COLO829 (cell line): ENCODE data around the gene CCDC57.

Source experiments
- DNase-seq: peaks from one replicate; pipeline ENCODE4 v3.0.0; 2012; ENCODE audit warnings: low spot score

CCDC57 gene

DNA sequence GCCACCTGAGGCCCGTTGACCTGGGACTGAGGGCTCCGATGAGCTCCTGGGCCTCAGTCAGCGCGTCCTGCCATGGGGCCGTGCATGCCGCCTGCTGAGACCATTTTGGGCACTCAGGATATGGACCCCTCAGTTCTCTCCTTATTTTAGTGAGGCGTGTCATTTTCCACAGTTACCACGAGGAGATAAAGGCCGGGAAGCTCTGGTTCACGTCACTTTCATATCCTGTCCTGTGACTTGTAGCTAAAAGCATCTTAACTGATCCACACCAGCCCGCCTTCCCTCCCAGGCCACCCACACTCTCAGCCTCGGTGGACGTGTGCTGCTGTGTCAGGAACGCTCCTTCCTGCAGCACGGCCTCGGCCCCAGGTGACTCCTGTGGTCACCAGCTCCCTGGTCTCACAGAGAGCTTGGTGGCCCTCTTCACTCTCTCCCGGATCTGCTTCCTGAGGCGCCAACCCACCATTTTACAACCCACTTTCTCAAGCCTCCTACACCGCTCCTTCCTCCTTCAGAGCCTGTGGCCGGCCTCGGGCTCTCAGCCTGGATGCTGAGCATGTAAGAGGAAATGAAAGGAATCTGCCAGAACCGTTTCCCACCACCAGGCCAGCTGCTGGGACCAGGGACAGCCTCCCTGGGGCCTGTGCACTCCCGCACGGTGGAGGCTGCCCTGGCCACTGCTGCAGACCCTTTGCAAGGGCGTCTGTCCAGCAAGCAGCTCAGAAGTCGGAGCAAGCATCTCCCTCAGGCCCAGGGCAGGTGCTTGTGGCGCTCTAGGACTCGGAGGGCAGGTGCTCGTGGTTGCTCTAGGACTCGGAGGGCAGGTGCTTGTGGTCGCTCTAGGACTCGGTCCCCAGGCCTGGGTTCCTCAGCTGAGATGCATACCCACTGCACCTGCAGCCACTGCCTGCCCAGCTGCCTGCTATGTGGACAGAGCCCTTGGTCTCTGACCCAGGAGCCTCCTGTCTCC, 90.7 kb downstream of the CCDC57 start:
- DNase-seq = no peak

DNA sequence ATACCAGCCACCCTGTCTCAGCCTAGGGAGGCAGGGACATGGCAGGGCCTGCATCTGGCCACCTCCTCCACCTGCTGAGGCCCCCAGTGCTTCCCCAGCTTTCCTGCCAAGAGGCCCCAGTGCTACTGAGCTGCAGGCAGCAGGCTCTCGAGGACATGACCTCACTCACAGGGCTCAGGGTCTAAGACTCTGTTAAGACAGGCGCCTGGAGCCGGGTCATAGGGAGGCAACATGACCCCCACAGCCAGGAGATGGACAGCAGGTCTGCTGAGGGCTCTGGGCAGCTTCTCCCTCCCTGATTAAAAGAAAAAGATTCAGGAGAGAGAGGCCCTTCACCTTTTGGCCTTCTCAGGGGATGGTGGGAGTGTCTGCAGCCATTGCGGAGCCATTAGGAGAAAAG, 91.4 kb downstream of the CCDC57 start:
- no peak for DNase-seq

DNA sequence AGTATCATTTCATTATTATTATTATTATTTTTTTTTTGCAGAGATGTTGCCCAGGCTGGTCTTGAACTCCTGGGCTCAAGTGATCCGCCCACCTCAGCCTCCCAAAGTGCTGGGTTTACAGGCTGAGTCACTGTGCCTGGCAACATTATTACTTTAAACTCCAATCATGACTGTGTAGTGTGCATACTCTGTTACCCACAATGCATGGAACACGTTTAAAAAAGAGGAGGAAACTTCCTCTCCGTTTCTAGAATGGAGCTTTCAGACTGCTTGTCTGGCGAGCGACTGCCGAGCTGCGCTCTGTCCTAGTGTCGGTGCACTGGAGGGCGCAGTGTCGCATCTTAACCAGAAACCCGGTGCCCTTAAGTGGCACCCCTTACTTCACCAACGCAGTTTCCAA, 92.5 kb downstream of the CCDC57 start:
- DNase-seq = no peak

DNA sequence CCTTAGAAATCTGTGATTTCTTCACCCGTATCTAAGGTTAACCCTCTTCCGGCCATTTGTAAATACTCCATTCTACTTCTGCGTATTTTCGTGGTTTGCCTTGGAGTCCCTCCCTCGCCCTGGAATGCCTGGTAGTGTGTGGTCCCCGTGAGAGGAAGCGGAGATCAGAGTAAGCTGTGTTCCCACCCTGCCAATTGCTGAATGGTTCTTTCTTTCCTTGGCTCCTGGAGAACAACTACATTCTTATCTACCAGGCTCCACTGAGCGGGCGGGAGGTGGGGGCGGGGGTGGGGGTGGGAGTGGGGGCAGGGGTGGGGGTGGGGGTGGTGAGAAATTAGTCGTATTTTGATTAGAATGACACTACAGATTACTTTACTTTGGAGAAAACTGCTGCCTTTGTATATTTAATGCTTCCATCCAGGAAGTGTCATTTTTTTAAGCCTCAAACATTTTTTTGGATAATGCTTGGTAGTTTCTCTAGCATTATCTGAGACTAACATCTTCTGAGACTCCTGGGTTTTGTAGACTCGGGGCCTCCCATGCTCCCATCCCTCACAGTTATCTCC, 93.7 kb downstream of the CCDC57 start:
- peak; percentile 86 for DNase-seq

DNA sequence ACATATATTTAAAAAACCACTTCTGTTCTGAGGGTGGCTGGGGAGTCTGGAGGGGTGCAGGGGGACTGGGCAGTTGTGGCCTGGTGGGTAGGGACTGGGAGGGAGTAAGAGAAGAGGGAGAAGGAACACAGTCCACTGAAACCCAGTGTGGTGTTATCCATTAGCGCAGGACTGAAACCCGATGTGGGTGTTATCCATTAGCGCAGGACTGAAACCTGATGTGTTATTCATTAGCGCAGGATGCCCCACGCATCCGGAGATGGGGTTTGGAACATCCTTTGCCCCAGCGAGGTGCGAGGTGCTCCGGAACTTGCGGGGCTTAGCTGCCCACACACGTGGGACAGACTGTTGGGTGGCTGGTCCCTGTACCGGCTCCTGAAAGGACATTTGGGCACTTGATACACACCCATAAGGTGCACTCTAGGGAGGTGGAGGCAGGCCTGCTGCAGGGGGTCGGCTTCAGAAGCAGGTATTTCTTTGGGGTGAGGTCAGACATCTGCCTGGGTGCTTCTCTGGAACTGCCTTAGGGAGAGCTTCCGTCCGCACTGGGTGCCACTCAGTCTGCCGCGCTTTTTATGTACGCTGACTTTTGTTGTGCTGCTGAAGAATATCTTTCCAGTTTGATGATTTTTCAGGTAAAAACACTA, 94.4 kb downstream of the CCDC57 start:
- DNase-seq = no peak

DNA sequence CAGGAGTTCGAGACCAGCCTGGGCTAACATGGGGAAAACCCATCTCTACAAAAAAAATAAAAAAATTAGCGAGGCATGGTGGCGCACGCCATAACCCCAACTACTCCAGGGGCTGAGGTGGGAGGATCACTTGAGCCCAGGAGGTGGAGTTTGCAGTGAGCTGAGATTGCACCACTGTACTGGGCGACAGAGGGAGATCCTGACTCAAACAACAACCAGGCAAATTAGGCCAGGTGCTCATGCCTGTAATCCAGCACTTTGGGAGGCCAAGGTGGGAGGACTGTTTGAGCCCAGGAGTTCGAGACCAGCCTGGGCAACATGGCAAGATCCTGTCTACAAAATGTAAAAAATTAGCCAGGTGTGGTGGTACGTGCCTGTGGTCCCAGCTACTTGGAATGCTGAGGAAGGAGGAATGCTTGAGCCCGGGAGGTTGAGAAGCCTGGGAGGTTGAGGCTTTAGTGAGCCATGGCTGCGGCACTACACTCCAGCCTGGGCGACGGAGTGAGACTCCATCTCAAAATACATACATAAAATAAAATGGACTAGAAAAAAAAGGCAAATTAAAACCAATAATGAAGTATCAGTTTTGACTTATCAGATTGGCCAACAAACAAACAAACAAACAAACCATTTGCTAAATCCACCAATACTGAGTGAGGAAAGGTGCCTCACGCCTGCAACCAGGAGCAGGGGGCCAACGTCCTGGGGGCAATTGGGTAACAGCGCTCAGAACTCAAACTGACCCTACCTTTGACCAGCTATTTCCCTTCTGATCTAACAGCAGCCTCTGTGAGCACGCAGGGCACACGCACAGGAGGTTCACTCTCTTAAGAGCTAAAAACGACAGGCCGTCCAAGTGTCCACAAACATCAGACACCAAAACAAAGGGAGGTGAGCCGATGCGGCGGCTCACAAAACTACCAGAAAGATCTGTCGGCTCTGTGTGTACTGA, 95.2 kb downstream of the CCDC57 start:
- no peak for DNase-seq

DNA sequence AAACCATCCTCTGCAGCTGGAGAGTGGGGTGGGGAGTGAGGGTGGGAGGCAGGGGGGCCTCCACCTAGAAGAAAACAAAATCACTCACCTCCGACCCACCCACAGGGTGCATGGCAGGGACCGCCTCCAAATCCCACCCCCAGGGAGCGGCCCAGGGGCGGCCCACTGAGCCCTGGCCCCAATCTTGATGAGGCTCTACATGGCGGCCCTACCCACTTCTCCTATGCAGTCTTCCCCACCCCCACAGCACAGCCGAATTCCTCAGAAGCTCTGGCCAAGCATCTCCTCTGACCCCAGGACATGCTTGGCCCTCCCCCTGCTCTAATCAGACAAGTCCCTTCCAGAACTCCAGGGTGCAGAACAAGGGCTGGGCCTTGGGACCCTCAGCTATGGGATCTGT, 96.4 kb downstream of the CCDC57 start:
- DNase-seq = no peak

DNA sequence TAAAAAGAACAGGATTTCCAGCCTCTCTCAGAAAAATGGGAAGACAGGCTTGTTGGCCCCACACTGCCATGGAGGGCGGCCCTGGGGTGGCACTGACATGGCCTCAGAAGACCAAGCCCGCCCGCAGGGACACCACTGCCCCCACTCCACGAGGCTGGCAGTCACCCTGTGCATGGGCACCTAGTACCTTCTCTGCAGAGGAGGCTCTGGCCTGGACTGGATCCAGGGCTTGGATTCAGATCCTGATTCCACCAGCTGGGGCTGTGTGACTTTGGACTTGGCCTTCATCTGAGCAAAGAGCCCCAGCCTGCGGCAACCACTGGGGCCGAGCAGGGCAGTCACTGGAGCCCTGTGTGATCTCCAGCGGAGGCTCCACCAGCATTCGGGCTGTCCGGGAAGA, 97.8 kb downstream of the CCDC57 start:
- DNase-seq = no peak

DNA sequence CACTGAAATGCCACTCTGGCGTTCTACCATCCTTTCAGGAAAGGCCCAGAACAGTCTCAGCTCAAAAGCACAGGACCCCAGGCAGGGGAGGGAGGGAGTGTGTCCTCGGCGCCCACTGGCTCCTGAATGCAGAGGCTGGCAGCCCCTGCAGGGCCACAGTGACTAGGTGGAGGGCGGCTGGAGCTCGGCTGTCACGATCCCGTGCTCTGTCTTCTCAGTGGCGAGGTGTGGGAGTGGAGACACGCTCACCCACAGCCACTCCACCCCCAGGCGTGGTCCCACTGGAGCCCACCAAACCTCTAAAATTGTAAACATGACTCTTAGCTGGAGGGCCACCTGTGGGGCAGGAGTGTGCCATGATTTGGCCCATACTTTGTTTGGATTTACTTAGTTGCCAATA, 98.2 kb downstream of the CCDC57 start:
- DNase-seq = no peak

DNA sequence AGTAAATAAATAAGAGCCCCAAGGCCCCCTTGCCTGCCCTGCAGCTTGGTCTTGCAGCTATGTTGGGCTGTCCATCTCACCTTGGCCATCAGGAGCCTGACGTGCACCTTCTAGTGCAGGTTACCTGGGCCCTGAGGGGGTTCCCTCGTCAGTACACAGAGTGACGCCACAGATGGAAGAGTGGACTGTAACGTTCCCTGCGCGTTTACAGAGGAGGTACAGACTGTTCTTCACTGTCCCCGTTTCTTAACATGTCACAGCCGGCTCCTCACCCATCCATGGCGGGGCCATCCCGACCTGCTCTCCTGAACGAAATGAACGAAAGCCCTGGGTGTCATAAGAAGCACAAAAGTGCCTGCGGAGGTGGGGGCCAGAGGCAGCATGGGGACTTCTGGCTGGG, 98.7 kb downstream of the CCDC57 start:
- no peak for DNase-seq

DNA sequence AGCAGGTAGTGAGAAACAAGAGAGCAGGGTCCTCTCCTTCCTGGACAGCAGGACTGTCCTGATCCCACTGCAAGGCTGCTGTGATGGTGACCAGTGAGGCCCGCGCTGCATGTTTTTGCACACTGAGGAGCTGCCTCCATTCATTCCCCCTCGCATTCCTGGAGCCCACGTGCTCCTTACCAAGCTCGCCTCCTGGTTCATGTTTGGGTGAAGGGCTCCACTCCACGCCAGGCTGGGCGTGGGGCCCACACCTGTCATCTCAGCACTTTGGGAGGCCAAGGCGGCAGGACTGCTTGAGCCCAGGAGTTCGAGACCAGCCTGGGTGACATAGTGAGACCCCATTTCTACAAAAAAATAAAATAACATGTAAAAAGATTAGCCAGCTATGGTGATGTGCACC, 99.2 kb downstream of the CCDC57 start:
- no peak for DNase-seq

DNA sequence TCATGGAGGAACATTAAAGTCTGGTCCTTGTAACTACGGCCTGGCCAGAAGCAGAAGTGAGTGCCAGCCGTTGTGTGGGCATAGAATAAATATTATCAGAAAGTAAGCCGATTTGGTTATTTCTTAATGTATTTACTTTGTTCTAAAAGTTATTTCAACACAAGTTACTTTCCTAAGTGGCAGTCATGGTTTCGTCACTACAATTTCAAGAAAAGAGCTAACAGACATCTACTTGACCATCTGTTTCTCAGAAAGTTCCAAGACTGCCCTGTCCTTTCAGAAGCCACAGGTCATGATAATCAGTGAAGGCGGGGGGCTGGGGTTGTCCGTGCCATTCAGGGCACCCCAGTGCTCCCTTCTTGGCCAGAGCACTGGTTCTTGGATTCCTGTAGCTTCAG, 99.7 kb downstream of the CCDC57 start:
- DNase-seq = no peak

DNA sequence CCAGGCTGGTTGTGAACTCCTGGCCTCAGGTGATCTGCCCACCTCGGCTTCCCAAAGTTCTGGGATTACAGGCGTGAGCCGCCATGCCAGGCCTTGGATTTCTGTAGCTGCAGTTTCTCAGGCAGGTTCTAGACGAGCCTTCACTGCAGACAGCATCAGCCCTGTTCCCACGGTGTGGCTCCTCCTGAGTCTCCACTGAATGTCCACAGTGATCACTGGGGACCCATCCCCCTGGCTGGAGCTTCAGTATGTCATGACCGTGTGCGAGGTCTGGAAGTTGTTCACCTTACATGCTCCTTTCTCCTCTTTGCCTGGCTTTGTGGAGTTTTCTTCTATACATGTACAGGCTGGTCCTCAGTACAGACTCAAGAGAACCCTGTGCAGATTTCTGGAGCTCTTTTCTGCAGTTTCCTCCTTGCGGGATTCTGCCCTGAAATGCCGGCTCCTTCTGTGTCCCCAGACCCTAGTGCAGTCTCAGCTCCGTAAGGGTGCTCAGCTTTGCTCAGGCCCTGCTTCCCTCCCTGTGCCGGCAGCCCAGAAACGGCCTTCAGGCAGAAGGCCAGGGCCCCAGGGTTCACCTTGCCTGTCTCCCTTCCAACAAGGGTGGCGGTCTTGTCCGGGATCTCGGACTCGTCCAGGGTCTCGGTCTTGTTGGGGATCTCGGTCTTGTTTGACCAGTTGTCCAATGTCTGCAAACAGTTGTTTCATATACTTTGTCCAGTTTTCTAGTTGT, 100.3 kb downstream of the CCDC57 start:
- DNase-seq = no peak

DNA sequence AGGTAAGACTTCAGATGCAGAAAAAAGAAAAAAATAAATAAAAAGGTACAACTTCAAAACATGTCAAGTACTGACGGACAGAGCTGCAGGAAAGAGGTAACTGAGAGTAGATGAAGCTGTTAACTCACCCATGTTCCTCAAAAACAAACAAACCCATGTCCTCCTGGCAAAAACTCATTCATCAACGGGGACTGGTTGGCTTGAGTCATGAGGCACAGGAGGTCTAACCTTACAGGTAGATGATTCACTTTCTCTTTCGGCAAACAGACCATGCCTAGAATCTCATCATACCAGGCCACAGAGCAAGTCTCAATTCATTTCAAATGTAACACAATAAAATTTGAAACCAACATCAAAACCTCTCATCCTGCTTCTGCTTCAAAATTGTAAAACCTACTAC, 102.3 kb downstream of the CCDC57 start:
- DNase-seq = no peak

DNA sequence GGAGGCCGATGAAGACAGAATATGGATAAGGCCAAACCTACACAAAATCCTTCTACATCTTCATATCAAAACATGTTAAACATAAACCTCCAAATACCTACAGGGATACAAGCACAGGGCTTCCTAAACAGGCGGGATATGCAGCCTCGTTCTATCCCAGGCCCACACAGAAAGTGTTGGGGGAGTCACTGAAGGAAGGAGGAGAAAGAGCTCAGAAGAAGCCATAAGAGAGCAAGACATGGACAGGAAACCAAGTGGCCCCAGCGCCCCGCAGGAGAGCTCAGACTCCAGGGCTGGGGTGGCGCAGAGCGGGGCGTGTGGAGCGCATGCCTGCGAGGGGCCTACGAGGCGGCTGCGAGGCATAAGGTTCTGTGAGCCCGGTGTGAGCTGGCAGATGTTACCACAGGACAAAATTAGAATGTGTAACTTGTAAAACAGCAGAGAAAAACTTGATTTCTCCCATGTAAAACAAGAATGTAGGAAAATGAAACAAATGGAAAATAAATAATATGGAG, 103.6 kb downstream of the CCDC57 start:
- DNase-seq = no peak

DNA sequence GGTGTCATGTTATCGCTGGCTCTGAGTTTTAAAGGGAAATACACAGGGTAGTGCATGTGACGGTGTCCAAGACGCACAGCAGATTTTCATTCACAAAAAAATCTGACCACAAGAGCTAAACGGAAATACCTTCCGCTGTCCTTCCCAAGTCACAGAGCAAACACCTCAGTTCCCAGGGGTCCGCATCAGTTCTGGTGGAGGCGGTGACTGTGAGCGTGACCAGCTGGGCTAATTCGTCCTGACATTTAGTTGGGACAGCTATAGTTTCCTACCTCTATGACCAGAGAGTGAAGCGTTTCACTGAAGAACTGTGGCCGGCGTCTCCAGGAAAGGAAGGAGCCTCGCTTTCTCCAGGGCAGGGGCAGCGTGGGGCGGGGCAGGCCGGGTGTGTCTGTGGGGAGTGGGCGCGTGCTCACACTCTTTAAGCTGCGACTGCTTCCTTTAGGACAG, 104.1 kb downstream of the CCDC57 start:
- DNase-seq = no peak

DNA sequence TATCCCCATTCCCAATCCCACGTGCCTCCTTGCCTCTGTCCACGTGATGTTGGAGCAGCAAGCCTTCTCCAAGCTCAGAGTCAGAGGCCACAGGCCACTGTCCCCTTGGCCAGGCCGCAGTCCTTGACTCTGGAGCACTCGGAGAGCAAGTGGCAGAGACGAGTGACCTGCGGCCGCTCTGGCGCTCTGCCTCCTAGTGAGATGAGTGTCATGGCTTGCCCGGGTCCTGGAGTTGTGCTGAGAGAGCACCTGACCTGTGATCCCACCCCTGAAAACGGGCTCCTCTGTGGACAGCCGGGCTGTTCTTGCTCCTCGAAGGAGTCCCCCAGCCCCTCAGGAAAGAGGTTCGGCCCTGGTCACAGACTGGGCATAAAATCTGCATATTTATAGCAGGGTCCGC, 104.6 kb downstream of the CCDC57 start:
- DNase-seq = no peak

DNA sequence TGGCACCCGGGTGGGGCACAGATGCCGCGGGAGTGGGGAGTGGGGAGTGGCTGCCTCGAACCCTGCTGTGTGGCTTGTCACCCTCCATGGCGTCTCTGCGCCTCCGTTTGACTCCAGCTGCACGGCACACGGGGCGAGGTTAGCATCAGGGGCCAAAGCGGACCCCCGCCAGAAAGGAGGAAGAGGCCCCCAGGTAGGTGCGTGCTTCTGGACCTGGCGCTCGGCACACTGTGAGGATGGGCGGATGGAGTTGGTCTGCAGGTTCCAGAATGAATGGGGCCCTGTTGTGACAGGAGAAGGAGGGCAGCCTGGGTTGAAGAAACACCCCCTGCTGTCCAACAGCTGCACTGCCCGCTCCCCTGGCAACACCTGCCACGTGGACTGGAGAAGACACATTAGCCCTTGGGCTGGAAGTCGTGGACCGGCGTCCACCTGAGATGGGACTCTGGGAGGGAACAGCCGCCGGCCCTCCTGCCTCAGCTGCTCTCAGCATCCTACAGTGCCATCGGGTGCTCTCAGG, 105.2 kb downstream of the CCDC57 start:
- DNase-seq = no peak

DNA sequence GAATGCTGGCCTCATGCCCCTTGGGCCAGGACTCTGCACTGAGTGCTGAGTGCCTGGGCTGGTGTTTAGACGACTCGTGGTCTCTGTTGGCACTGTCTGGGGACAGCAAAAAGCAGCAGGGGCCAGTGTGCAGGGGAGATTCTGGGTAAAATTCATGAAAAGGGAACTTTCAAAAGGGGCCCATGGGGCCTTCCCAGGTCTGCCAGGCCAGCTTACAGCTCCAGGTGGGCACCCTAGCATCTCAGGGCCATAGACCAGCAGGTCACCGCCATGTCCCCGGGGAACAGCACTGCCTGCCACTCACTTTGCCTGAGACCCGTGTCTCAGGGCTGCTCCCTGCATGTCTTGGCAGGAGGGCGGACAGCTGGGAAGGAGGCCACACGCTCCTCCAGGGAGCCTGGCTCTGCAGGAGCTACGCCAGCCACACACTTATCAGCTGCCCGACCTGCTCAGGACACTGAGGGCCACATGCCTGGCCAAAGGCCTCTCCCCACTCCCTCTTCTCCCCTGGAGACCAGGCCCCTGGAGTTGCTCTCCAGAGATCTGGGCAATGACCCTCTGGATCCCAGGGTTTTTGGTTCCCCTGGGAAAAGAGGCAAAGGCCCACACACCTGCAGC, 105.8 kb downstream of the CCDC57 start:
- DNase-seq = no peak
